NCI-H460 (cell line): ENCODE results near the gene C20orf144. TPM values are rescaled to one million over a fixed set of nuclear protein-coding genes. Genes with fewer than 3 reads are reported as not detected.
"Not testable (repeated sequence)": the region's sequence is repeated elsewhere in the genome, so short reads cannot be mapped to it uniquely, and the experiment has no call there.

Experiments
- DNase-seq: peaks from one replicate; pipeline ENCODE4 v3.0.0-alpha.2; 2016; ENCODE audit warnings: low read depth; ENCODE audit errors: extremely low read depth
- polyA plus RNA-seq: library from polyadenylated mRNA; depleted of rRNA; stranded (reverse); fragments of >200 nt; gene quantifications from 2 replicates; pipeline ENCODE4 v1.2.3, GENCODE V29; 2014; cell fraction: nucleus; rRNA removed
- total RNA-seq: library from RNA; depleted of rRNA; stranded (reverse); fragments of >200 nt; shearing (Covaris generic); gene quantifications from 2 replicates; pipeline ENCODE4 v1.2.3, GENCODE V29; 2014; rRNA removed

C20orf144 gene
- not detected in 2 replicates for total RNA-seq
- polyA plus RNA-seq: 0.08 TPM in 1 of 2 replicates, not detected in the other

GRCh38 chr20:33662172-33662571, at the start of gene C20orf144:
Gene C20orf144, plus strand, starts transcription at chr20:33662327. Its CDS starts 19 bp downstream, at chr20:33662346.
- no peak for DNase-seq

- no peak for DNase-seq
These were observed 40.3 kb upstream of the C20orf144 start for GRCh38 chr20:33621717-33622400.

GRCh38 chr20:33622705-33623365, 39.3 kb upstream of the C20orf144 start:
- DNase-seq: no peak

- no peak for DNase-seq
These were observed 37.7 kb upstream of the C20orf144 start for GRCh38 chr20:33624399-33624798.

GRCh38 chr20:33626190-33626589, 35.9 kb upstream of the C20orf144 start:
- no peak for DNase-seq

GRCh38 chr20:33627577-33628216, 34.4 kb upstream of the C20orf144 start:
- DNase-seq: no peak

GRCh38 chr20:33629533-33629932, 32.6 kb upstream of the C20orf144 start:
- no peak for DNase-seq

DNA sequence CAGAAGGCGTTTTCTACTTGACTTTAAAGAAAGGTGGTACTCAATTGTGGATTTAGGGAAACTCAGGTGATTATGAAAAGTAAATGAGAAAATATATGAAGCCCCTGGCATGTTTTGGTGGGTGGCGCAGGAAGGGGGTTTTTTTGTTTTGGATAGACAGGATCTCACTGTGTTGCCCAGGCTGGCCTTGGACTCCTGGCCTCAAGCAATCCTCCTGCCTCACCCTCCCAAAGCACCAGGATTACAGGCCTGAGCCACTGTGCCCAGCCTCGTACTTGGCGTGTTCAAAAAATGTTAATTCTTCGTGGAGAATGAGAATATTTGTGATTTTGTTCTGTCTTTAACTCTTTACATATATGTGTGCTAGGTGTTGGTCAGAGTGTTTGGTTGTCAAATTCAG, 32.1 kb upstream of the C20orf144 start:
- DNase-seq: no peak

DNA sequence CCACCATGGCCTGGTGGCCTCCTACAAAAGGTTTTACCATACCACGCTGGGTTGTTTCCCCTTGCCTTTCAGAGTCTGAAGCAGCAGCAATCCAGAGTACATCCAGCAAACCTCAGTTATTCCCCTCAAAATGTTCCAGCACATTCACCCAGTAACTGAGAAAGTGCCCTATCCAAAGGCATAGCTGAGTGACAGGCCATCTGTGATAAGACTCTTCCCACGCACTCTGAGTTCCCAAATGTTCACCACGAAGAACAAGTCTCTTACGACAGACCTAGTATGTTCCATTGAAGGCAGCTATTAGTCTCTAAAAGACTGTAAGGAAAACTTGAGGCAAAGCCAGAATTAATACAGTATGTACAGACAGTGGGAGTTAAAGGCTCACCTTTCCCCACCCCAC, 31.6 kb upstream of the C20orf144 start:
- DNase-seq: no peak

DNA sequence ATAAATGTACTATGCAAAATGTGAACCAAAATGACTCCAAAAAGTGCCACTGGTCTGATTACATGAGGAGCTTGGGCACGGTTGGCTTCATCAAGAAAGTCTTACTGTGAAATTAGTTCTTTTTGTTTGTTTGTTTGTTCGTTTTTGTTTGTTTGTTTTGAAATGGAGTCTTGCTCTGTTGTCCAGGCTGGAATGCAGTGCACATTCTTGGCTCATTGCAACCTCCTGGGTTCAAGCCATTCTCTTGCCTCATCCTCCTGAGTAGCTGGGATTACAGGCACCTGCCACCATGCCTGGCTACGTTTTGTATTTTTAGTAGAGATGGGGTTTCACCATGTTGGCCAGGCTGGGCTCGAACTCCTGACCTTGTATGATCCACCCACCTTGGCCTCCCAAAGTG, 30.2 kb upstream of the C20orf144 start:
- not testable (repeated sequence) for DNase-seq

DNA sequence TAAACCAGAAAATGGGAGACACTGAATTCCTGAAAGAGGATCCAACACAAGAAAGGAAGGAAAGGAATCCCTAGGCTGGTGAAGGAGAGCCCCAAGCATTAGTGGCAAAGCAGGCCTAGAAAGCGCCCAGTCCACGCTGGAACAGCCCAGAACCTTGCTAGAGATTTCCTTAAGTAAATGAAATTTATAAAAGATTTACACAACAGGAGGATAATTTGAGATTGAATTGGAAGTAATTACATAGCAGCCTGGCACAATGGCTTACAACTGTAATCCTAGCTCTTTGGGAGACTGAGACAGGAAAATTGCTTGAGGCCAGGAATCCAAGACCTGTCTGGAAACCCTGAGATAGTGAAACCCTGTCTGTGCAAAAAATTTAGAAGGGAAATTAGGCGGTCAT, 26.8 kb upstream of the C20orf144 start:
- no peak for DNase-seq

DNA sequence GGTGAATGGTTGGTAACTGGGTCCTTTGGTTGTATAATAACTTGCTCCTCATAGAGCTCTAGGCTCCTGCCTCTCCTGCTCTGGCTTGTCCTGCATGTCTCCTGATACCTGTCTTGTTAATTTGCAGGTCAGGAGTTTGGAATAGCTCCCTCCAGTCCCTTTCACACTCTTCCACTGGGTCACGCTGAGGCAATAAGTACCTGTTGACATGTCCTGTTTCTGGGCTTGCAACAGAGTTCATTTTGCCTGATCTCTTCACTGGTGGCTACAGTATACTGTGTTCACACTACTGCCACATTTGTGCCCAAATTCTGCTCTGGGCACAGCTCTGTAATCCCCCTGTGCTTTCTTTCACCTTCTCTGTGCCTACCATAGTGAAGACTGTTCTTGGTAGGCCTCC, 25.4 kb upstream of the C20orf144 start:
- DNase-seq: no peak

DNA sequence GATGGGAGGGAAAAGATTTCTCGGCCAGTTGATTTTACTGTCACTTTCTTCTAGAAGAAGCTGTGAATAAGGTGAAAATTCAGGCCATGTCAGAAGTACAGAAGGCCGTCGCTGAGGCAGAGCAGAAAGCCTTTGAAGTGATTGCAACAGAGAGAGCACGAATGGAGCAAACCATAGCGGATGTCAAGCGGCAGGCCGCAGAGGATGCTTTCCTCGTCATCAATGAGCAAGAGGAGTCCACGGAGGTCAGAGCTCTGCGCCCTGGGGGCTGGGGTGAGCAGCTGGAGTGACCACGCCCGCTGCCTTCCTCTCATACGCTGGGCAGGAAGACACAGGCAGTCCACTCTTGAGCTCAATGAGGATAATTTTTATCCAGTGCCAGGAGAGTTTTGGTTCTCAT, 21.8 kb upstream of the C20orf144 start:
- DNase-seq: no peak

GRCh38 chr20:33644313-33645071, 17.6 kb upstream of the C20orf144 start:
- no peak for DNase-seq

DNA sequence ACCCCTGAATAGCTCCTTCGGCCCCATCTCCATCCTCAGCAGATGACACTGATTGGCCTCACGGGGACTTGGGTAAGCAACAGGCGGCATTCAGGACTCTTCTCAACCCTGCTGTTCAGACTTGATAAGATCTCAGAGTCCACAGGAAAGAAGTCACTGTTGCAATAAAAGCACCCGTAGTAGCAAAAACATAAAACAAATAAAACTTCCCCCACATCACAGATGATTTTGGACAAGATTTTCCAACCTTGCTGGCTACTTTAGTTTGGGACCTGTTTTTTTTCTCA, 17.1 kb upstream of the C20orf144 start:
- DNase-seq: no peak

- DNase-seq: no peak
These were observed 16.7 kb upstream of the C20orf144 start for GRCh38 chr20:33645396-33645795.

- DNase-seq: no peak
These were observed 15.9 kb upstream of the C20orf144 start for GRCh38 chr20:33646191-33646590.

DNA sequence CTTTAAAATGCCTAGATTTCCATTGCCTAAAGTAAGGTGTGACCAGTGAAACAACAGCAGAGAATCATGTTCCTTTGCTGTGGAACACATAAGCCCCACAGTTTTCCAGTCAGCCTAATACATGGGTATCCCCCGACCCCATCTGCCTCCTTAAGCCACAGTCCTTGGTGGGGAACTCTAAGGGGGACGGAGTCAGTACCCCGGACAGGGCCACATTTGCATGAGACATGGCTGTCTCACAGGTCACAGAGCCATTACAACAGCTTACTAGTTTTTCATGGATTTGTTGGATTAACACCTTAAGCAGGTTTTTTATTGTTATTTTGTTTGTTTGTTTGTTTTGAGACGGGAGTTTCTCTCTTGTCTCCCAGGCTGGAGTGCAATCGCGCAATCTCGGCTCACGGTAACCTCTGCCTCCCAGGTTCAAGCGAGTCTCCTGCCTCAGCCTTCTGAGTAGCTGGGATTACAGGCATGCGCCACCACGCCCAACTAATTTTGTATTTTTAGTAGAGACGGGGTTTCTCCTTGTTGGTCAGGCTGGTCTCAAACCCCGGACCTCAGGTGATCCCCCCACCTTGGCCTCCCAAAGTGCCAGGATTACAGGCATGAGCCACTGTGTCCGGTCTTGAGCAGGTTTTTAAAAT, 15.0 kb upstream of the C20orf144 start:
- DNase-seq: not testable (repeated sequence)

DNA sequence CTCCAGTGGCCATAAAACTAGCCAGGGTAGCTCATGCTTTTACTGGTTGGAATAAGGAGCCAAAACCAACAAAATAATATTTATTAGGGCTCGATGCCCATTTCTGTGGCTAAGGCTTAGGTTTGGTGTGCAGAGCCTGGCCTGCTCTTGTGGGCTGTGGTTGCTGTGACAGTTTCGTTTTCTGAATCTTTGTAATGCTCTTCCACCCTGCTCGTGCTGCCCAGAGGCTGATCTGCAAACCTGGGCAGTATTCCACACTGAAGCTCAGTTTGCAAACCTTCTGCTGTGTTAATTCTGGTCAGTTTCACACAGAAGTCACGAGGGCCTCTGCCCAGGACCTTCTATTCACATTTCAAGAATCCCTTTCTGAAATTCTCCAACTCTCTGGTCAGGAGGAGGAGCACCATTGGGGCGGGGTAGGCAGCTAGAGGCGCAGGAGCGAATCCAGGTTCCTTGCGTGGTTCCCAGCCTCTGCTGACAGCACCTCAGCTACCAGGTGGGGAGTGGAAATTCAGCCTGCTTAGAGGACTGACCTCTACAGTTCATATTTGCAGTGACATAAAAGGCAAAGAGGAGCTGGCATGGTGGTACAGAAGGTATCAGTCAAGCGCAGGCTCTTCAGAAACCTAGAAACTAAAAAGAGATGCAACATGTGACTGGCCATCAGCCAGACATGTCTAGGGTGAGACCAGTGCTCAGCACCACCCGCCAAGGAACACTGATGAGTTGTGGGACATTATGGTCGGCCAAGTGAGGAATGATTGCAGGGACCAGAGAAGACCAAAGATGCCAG, 14.3 kb upstream of the C20orf144 start:
- DNase-seq: no peak
